ENCODE results near the gene CALM1.

GRCh38 chr14:90348270-90348669, 48.6 kb upstream of the CALM1 start:
- TF ChIP-seq, protein P1, sequence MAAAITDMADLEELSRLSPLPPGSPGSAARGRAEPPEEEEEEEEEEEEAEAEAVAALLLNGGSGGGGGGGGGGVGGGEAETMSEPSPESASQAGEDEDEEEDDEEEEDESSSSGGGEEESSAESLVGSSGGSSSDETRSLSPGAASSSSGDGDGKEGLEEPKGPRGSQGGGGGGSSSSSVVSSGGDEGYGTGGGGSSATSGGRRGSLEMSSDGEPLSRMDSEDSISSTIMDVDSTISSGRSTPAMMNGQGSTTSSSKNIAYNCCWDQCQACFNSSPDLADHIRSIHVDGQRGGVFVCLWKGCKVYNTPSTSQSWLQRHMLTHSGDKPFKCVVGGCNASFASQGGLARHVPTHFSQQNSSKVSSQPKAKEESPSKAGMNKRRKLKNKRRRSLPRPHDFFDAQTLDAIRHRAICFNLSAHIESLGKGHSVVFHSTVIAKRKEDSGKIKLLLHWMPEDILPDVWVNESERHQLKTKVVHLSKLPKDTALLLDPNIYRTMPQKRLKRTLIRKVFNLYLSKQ (tag by site-specific recombination; IDR thresholded peaks at IDR 0.05; ENCODE audit: borderline replicate concordance) = no peak
- TF ChIP-seq HIC1 (tag by site-specific recombination; IDR thresholded peaks at IDR 0.05) (no peak), CTCF (tag by site-specific recombination; IDR thresholded peaks at IDR 0.05) (no peak), ZFP69B (tag by site-specific recombination; IDR thresholded peaks at IDR 0.05) (no peak), KLF8 (tag by site-specific recombination; IDR thresholded peaks at IDR 0.05) (no peak), ZNF274 (IDR thresholded peaks at IDR 0.05; ENCODE audit: low read length) (no peak), ZNF274 (tag by site-specific recombination; IDR thresholded peaks at IDR 0.05; ENCODE audit: borderline replicate concordance) (no peak), INSM2 (tag by site-specific recombination; IDR thresholded peaks at IDR 0.05) (no peak), ZNF544 (tag by site-specific recombination; IDR thresholded peaks at IDR 0.05) (no peak), ZFP3 (tag by site-specific recombination; IDR thresholded peaks at IDR 0.05; ENCODE audit: low read depth) (no peak)
- TF ChIP-seq, protein P2, sequence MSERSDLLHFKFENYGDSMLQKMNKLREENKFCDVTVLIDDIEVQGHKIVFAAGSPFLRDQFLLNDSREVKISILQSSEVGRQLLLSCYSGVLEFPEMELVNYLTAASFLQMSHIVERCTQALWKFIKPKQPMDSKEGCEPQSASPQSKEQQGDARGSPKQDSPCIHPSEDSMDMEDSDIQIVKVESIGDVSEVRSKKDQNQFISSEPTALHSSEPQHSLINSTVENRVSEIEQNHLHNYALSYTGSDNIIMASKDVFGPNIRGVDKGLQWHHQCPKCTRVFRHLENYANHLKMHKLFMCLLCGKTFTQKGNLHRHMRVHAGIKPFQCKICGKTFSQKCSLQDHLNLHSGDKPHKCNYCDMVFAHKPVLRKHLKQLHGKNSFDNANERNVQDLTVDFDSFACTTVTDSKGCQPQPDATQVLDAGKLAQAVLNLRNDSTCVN (tag by site-specific recombination; optimal IDR thresholded peaks at IDR 0.05) = no peak
- TF ChIP-seq, protein P3, sequence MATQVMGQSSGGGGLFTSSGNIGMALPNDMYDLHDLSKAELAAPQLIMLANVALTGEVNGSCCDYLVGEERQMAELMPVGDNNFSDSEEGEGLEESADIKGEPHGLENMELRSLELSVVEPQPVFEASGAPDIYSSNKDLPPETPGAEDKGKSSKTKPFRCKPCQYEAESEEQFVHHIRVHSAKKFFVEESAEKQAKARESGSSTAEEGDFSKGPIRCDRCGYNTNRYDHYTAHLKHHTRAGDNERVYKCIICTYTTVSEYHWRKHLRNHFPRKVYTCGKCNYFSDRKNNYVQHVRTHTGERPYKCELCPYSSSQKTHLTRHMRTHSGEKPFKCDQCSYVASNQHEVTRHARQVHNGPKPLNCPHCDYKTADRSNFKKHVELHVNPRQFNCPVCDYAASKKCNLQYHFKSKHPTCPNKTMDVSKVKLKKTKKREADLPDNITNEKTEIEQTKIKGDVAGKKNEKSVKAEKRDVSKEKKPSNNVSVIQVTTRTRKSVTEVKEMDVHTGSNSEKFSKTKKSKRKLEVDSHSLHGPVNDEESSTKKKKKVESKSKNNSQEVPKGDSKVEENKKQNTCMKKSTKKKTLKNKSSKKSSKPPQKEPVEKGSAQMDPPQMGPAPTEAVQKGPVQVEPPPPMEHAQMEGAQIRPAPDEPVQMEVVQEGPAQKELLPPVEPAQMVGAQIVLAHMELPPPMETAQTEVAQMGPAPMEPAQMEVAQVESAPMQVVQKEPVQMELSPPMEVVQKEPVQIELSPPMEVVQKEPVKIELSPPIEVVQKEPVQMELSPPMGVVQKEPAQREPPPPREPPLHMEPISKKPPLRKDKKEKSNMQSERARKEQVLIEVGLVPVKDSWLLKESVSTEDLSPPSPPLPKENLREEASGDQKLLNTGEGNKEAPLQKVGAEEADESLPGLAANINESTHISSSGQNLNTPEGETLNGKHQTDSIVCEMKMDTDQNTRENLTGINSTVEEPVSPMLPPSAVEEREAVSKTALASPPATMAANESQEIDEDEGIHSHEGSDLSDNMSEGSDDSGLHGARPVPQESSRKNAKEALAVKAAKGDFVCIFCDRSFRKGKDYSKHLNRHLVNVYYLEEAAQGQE (tag by site-specific recombination; IDR thresholded peaks at IDR 0.05) = no peak

Data from HEK293 (cell line).